Hindlimb muscle (tissue), 1 donor: ENCODE data around the gene PTPA. TPM values are rescaled to one million over a fixed set of nuclear protein-coding genes. Genes with fewer than 3 reads are reported as not detected.

Source experiments
- polyA plus RNA-seq: library from polyadenylated mRNA; unstranded; fragments of 120-200 nt; gene quantifications from one replicate; pipeline ENCODE4 v1.2.1, GENCODE V29; 2013; ENCODE audit not compliant: insufficient read length

PTPA gene
- polyA plus RNA-seq, 1 donor = 141 TPM

Other genes with a start within 250 kb of the PTPA start
- gene KYAT1, start 229.5 kb upstream of the PTPA start, polyA plus RNA-seq = 4.5 TPM
- 20.8 TPM for gene LRRC8A, start 229.3 kb upstream of the PTPA start, polyA plus RNA-seq
- gene PHYHD1, start 190.4 kb upstream of the PTPA start, polyA plus RNA-seq = 45.1 TPM
- gene DOLK, start 163.8 kb upstream of the PTPA start, polyA plus RNA-seq = 8.3 TPM
- gene NUP188, start 163.7 kb upstream of the PTPA start, polyA plus RNA-seq = 36.4 TPM
- gene SH3GLB2, start 83.1 kb upstream of the PTPA start, polyA plus RNA-seq = 83.2 TPM
- 20.0 TPM for gene MIGA2, start 74.8 kb upstream of the PTPA start, polyA plus RNA-seq
- 9.1 TPM for gene DOLPP1, start 30.3 kb upstream of the PTPA start, polyA plus RNA-seq
- 52.3 TPM for gene CRAT, start 622 bp upstream of the PTPA start, polyA plus RNA-seq
- 4.7 TPM for gene IER5L, start 66.8 kb downstream of the PTPA start, polyA plus RNA-seq